ENCODE results near the gene NR1H4. TPM values are rescaled to one million over a fixed set of nuclear protein-coding genes. Genes with fewer than 3 reads are reported as not detected.
"Not testable (repeated sequence)": the region's sequence is repeated elsewhere in the genome, so short reads cannot be mapped to it uniquely, and the experiment has no call there.

Gene NR1H4
- total RNA-seq, 2 experiments from 2014 or later, result not detected

DNA sequence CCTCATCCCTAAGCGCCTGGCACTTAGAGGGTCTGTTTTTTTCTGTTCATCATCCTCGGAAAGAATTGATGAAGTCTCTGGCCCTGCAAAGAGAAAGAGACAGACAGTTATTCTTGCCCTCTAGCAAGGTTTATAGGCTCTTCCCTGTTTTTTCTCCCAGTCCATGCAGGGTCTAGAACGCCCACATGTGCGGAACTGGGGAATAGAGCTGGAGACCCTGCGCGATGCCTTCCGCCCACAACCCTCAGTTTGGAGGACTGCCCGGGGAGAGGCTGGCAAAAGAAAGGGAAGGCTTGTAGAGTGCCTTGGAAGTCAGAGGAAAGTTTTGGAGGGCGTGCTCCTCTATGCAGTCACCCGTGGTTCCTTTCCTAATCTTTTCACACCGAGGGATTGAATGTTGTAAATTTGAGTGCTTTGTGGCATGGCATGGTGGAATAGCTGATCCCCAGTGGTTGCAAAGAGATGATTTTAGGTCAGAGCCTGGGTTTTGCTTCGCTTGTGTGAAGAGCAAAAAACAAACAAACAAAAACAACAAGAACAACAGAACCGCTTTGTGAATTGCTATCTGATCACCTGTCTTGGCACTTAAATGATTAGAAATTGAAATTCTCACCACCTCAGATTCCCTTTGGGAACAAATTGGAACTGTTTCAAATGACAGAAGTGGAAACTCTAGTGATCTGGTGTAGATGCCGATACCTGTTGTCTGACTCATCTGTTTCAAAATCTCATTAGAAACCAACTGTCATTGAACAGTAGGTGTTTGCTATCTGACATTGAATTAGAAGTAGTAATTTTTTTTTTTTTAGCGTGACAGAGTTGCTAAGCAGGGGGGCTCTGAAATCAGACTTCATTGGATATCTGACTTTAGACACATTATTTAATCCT, 100.8 kb downstream of the NR1H4 start:
- peak overlapping the region; percentile 88 for H3K4me3 Mint-ChIP-seq
- no peak overlapping the region for H3K27ac Mint-ChIP-seq
- no peaks in the 10 kb centered on the region for H3K9me3 Mint-ChIP-seq (ENCODE audit: low read depth)
- H3K36me3 Mint-ChIP-seq (ENCODE audit: low read depth), result no peaks in the 10 kb centered on the region
- peaks cover 16% of the 10 kb centered on the region for H3K4me1 Mint-ChIP-seq
- ATAC-seq (no peak), DNase-seq (no peak)
- POLR2A ChIA-PET, result no interaction called here
- peaks cover 27% of the 10 kb centered on the region for H3K27me3 Mint-ChIP-seq
- intact Hi-C loops (cut with DNase I, micrococcal nuclease), result no loop called here
- CTCF ChIA-PET, result interaction anchor here (0.6 kb wide), 1 partner anchor 711 kb away, joined by 4 read pairs; no protein-coding TSS in a partner anchor

DNA sequence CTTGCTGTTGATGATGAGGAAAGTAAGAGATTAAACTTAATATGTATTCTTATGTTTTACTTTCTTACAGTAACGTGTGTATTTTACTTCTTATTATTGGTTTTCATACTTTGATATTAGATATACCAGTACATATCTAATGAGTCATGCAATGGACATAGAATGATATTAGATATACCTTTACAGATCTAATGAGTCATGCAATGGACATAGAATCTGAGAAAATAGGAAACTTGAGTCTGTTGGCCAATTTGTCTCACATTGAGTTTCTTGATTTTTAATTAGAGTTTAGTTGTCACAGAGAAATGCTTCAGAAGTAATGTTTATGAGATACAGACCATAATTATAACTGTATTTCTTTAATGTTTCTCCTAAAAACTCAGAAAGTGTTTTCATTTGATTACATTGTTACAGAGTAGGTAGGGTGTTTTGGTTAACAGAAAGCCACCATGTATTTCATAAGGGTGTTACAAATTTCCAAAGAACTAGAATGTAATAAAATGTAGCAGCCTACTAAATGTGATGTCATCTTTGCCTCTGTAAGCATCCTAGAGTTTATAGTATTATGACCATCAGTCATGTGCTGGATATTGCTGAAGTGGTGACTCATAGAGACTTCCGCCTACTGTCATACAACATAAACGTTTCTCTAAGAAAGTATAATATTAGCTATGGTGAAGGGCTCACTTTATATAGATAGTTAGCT, 102.8 kb downstream of the NR1H4 start:
- Mint-ChIP-seq H3K4me1 (peaks cover 16% of the 10 kb centered on the region), H3K9me3 (ENCODE audit: low read depth) (no peaks in the 10 kb centered on the region), H3K27me3 (peaks cover 23% of the 10 kb centered on the region), H3K4me3 (no peak overlapping the region), H3K36me3 (ENCODE audit: low read depth) (no peaks in the 10 kb centered on the region), H3K27ac (no peak overlapping the region)
- intact Hi-C loops (cut with DNase I, micrococcal nuclease), result no loop called here
- DNase-seq (no peak), ATAC-seq (no peak)
- ChIA-PET CTCF (no interaction called here), POLR2A (no interaction called here)

DNA sequence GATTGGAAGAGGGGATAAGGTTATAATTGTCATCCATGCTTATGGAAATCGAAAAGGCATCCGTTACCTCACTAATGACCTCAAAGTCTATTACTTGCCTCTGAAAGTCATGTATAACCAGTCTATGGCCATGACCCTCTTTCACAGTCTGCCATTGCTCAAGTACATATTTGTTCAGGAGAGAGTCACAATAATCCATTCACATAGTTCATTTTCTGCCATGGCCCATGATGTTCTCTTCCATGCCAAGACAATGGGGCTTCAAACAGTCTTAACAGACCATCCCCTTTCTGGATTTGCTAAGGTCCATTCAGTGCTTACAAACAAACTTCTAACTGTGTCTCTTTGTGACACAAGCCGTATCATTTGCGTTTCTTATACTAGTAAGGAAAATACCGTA, 105.3 kb downstream of the NR1H4 start:
- ATAC-seq, result no peak
- peaks cover 2% of the 10 kb centered on the region for H3K9me3 Mint-ChIP-seq (ENCODE audit: low read depth)
- CTCF ChIA-PET, result interaction anchor here (0.6 kb wide), 1 partner anchor 249 kb away, joined by 3 read pairs; no protein-coding TSS in a partner anchor

DNA sequence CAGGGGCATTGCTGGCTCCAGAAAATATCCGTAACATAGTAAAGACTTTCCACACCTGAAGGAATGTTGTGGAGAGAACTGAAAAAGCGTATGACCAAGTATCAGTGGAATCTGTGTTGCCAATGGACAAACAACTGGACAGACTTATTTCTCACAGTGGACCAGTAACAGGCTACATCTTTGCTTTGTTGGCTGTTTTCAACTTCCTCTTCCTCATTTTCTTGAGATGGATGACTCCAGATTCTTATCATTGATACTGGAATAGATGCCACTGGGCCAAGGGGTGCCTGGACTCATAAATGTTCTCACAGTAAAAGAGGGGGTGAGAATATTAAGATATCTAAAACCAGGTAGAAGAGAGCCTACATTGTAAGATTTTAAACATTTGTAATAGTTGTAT, 106.2 kb downstream of the NR1H4 start:
- CTCF ChIA-PET, result interaction anchor here (1.0 kb wide), 1 partner anchor 35 kb away, joined by 3 read pairs; no protein-coding TSS in a partner anchor
- Mint-ChIP-seq H3K27me3 (peaks cover 17% of the 10 kb centered on the region), H3K27ac (no peak overlapping the region), H3K9me3 (ENCODE audit: low read depth) (peaks cover 2% of the 10 kb centered on the region), H3K4me1 (peaks cover under 1% of the 10 kb centered on the region), H3K36me3 (ENCODE audit: low read depth) (no peaks in the 10 kb centered on the region), H3K4me3 (no peak overlapping the region)
- POLR2A ChIA-PET, result no interaction called here
- DNase-seq (no peak), ATAC-seq (no peak)
- intact Hi-C loops (cut with DNase I, micrococcal nuclease), result no loop called here

More for the DNA sequence above, 105.3 kb downstream of the NR1H4 start:
- Mint-ChIP-seq H3K27ac (no peak overlapping the region), H3K4me1 (peaks cover 8% of the 10 kb centered on the region), H3K36me3 (ENCODE audit: low read depth) (no peaks in the 10 kb centered on the region), H3K4me3 (no peak overlapping the region), H3K27me3 (peaks cover 23% of the 10 kb centered on the region)
- POLR2A ChIA-PET, result no interaction called here
- intact Hi-C loops (cut with DNase I, micrococcal nuclease), result no loop called here
- DNase-seq, result no peak

DNA sequence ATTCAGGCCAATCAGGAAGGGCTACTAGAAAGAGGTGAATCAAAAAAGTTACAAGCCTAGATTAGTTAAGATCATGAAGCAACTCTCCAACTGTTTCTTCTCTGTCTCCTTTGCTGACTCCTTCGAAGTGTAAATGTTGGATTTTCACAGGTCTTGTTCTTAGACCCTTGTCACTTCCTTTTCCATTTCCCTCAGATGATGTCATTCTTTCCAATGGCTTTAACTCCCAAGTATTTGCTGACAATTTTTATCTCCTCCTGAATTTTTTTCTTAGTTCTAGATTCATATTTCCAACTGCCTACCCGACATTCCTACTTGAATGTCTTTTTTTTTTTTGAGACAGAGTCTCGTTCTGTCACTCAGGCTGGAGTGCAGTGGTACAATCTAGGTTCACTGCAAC, 110.6 kb downstream of the NR1H4 start:
- POLR2A ChIA-PET, result no interaction called here
- ATAC-seq, result no peak
- H3K9me3 Mint-ChIP-seq (ENCODE audit: low read depth), result peaks cover 12% of the 10 kb centered on the region

DNA sequence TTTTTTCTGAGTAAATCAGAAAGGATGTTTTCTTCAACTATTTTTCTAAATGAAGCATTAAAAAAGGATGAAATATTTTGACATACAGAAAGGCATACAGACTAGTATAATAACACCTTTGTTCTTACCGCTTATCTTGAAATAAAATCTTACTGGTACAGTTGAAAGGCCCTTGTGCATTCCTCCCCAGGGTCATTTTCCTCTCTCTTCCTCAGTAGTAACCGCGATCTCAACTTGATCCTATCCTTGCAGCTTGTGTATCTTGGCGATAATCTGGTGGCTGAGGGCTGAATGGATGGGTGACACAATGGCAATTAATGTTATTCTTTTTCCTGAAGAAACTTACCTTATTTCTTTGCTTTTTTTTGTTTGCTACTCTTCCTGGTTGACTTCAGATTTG, 118.3 kb downstream of the NR1H4 start:
- Mint-ChIP-seq H3K36me3 (ENCODE audit: low read depth) (no peaks in the 10 kb centered on the region), H3K27me3 (no peaks in the 10 kb centered on the region), H3K9me3 (ENCODE audit: low read depth) (peaks cover 4% of the 10 kb centered on the region), H3K4me1 (no peaks in the 10 kb centered on the region), H3K4me3 (no peak overlapping the region), H3K27ac (no peak overlapping the region)
- ATAC-seq, result no peak
- CTCF ChIA-PET, result no interaction called here
- intact Hi-C loops (cut with DNase I, micrococcal nuclease), result no loop called here
- DNase-seq, result no peak
- POLR2A ChIA-PET, result no interaction called here

More for the DNA sequence above, 110.6 kb downstream of the NR1H4 start:
- Mint-ChIP-seq H3K4me3 (no peak overlapping the region), H3K4me1 (no peaks in the 10 kb centered on the region), H3K36me3 (ENCODE audit: low read depth) (no peaks in the 10 kb centered on the region), H3K27me3 (peaks cover 18% of the 10 kb centered on the region), H3K27ac (no peak overlapping the region)
- CTCF ChIA-PET, result no interaction called here
- DNase-seq, result no peak
- intact Hi-C loops (cut with DNase I, micrococcal nuclease), result no loop called here

DNA sequence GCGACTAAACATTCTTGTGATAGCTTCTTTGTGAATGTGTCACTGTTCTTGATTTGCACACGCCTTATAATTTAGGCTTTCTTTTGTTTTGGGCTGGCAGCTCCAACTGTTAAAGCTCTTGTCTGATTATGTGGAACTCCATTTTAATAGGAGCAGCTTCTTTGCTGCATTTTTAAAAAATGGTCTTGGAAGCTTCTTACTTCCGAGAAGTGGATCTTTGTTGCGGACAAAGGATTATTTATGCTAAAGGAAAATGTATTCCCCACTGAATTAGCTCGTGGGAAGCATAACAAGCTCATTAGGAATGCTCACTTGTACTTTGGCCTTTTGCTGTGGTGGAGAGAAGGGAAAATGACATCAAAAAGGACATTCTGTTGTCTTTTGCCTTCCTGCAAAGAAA, 119.8 kb downstream of the NR1H4 start:
- CTCF ChIA-PET, result interaction anchor here (0.8 to 2.1 kb wide), 3 partner anchors 8 to 188 kb away, joined by 3 to 5 read pairs (median 3); no protein-coding TSS in a partner anchor
- ATAC-seq (no peak), DNase-seq (no peak)
- Mint-ChIP-seq H3K4me3 (no peak overlapping the region), H3K27ac (no peak overlapping the region), H3K9me3 (ENCODE audit: low read depth) (peaks cover 2% of the 10 kb centered on the region), H3K36me3 (ENCODE audit: low read depth) (no peaks in the 10 kb centered on the region), H3K27me3 (no peaks in the 10 kb centered on the region), H3K4me1 (no peaks in the 10 kb centered on the region)
- POLR2A ChIA-PET, result no interaction called here
- intact Hi-C loops (cut with DNase I, micrococcal nuclease), result no loop called here

DNA sequence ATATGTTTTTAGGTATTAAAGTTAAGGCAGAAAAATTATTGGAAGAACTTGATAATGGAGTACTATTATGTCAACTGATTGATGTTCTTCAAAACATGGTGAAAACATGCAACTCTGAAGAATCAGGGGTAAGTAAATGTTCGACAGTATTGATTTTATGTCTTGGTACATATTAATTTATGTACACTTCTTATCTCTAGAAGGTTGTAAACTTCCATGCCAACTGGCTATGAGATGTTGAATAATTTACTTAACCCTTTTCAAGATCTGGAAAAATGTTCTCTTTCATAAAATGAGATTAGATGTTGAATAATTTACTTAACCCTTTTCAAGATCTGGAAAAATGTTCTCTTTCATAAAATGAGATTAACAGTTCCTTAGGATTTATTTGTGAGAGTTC, 128.0 kb downstream of the NR1H4 start:
- Mint-ChIP-seq H3K36me3 (ENCODE audit: low read depth) (no peaks in the 10 kb centered on the region), H3K4me1 (no peaks in the 10 kb centered on the region), H3K27me3 (peaks cover 1% of the 10 kb centered on the region), H3K9me3 (ENCODE audit: low read depth) (no peaks in the 10 kb centered on the region), H3K27ac (no peak overlapping the region), H3K4me3 (no peak overlapping the region)
- ChIA-PET POLR2A (no interaction called here), CTCF (no interaction called here)
- intact Hi-C loops (cut with DNase I, micrococcal nuclease), result no loop called here
- ATAC-seq (no peak), DNase-seq (no peak)

DNA sequence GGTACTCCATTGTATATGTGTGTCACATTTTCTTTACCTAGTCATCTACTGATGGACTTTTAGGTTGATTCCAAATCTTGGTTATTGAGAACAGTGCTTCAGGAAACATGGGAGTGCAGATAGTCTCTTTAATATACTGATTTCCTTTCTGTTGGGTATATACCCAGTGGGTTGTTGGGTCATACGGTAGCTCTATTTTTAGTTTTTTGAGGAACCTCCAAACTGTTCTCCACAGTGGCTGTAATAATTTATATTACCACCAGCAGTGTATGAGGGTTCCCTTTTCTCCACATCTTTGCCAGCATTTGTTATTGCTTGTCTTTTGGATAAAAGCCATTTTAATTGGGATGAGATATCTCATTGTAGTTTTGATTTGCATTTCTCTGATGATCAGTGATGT, 129.3 kb downstream of the NR1H4 start:
- H3K36me3 Mint-ChIP-seq (ENCODE audit: low read depth); ATAC-seq; intact Hi-C loops (cut with DNase I, micrococcal nuclease); DNase-seq; H3K27ac Mint-ChIP-seq; H3K4me3 Mint-ChIP-seq; H3K4me1 Mint-ChIP-seq; H3K27me3 Mint-ChIP-seq; POLR2A ChIA-PET; H3K9me3 Mint-ChIP-seq (ENCODE audit: low read depth): not testable (repeated sequence)
- CTCF ChIA-PET, result interaction anchor here (1.2 kb wide), 1 partner anchor 123 kb away, joined by 3 read pairs; no protein-coding TSS in a partner anchor

DNA sequence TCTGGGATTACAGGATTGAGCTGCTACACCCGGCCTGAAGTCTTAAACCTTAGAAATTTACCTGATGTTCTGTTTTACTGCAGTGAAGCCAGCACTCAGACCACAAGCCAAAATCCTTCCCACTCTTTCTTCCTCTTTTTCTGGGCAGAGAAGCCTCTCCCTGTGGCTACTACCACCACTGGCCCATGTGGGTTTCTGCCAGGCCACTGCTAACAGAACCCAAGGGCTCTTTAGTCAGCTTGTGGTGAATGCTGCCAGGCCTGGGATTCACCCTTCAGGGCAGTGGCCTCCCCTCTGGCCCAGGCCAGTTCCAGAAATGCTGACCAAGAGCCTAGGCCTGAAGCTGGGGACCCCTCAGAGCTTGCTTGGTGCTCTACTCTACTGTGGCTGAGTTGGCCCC, 135.1 kb downstream of the NR1H4 start:
- Mint-ChIP-seq H3K27ac (no peak overlapping the region), H3K9me3 (ENCODE audit: low read depth) (peaks cover 2% of the 10 kb centered on the region), H3K27me3 (no peaks in the 10 kb centered on the region), H3K36me3 (ENCODE audit: low read depth) (no peaks in the 10 kb centered on the region), H3K4me3 (no peak overlapping the region), H3K4me1 (no peaks in the 10 kb centered on the region)
- ATAC-seq, result no peak
- ChIA-PET CTCF (interaction anchor here (0.7 kb wide), 1 partner anchor 454 kb away, joined by 3 read pairs; no protein-coding TSS in a partner anchor), POLR2A (no interaction called here)
- intact Hi-C loops (cut with DNase I, micrococcal nuclease), result no loop called here
- no peak for DNase-seq

DNA sequence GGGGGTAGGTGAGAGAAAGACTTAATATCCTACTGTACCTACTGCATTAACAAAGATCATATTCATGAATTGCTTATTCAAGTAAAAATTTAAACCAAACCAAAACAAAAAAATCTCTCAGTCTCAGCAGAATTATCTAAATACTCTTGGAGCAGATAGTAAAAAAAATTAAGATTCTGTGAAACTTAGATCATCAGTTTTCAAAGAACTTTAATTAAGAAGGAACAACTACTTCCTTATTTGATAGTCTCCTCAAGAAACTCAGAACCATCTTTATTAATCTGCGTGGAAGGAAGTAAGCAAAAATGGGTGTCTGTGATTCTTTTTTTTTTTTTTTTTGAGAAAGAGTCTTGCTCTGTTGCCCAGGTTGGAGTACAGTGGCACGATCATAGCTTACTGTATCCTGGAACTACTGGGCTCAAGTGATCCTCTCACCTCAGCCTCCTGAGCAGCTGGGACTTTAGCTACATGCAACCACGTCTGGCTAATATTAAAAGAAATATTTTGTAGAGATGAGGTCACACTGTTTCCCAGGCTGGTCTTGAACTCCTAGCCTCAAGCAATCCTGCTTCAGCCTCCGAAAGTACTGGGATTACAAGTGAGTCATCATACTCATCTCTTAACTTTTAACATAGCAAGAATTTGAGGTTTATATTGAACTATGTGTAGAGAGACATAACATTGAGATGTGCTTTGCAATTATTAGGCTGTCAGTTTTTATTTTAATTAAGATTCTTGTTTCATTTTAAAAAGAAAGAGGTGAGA, 137.2 kb downstream of the NR1H4 start:
- H3K9me3 Mint-ChIP-seq (ENCODE audit: low read depth), result peaks cover 2% of the 10 kb centered on the region
- no peak overlapping the region for H3K27ac Mint-ChIP-seq
- no peaks in the 10 kb centered on the region for H3K4me1 Mint-ChIP-seq
- intact Hi-C loops (cut with DNase I, micrococcal nuclease), result no loop called here
- POLR2A ChIA-PET, result no interaction called here
- H3K36me3 Mint-ChIP-seq (ENCODE audit: low read depth), result no peaks in the 10 kb centered on the region
- no peak for ATAC-seq
- no peaks in the 10 kb centered on the region for H3K27me3 Mint-ChIP-seq
- DNase-seq, result no peak
- CTCF ChIA-PET, result no interaction called here
- H3K4me3 Mint-ChIP-seq, result no peak overlapping the region
